Activated B cell treated with CpG ODN at 0.5 μM for 24 hours (primary cell): Measurements from ENCODE around the gene SPAG7. TPM values are rescaled to one million over a fixed set of nuclear protein-coding genes. Genes with fewer than 3 reads are reported as not detected.
A peak's percentile ranks its signal among the peaks of the same experiment; 100 is the strongest.

ENCODE experiments used
- ATAC-seq: fragments of 200-7000 bp; cut with Tn5 transposase; one replicate; pipeline ENCODE4 v1.10.0; 2021; ENCODE audit warnings: low read depth, mild to moderate bottlenecking, moderate library complexity
- CTCF ChIA-PET: fragments of 350-600 bp; sonication (Branson Sonifier 250); formaldehyde crosslinking; loops from one replicate; lab custom pipeline; 2021; ENCODE audit warnings: antibody characterized with exemption; lab: Charles Lee
- POLR2A ChIA-PET: fragments of 350-600 bp; sonication (Branson Sonifier 250); formaldehyde crosslinking; loops from one replicate; lab custom pipeline; 2021; ENCODE audit warnings: antibody characterized with exemption; lab: Charles Lee
- DNase-seq: peaks from one replicate; pipeline ENCODE4 v3.0.0; 2022
- H3K27ac Mint-ChIP-seq: one replicate; pipeline ENCODE4 v1.8.0; 2020; ENCODE audit warnings: mixed read lengths
- H3K27me3 Mint-ChIP-seq: one replicate; pipeline ENCODE4 v1.8.0; 2021; ENCODE audit warnings: mixed read lengths
- H3K36me3 Mint-ChIP-seq: one replicate; pipeline ENCODE4 v1.8.0; 2021; ENCODE audit warnings: low read depth, mixed read lengths
- H3K4me1 Mint-ChIP-seq: one replicate; pipeline ENCODE4 v1.8.0; 2021; ENCODE audit warnings: mixed read lengths
- H3K4me3 Mint-ChIP-seq: one replicate; pipeline ENCODE4 v1.8.0; 2020; ENCODE audit warnings: mild to moderate bottlenecking, mixed read lengths
- H3K9me3 Mint-ChIP-seq: one replicate; pipeline ENCODE4 v1.8.0; 2020; ENCODE audit warnings: mixed read lengths
- CTCF ChIP-seq: fragments of 200-600 bp; IDR thresholded peaks from one replicate; pipeline ENCODE4 v1.8.0; 2022; ENCODE audit warnings: antibody characterized with exemption, mild to moderate bottlenecking
- intact Hi-C: fragments of 100-400 bp; cut with micrococcal nuclease; formaldehyde crosslinking; loops from one replicate; pipeline ENCODE4 v1.15.1; 2024
- total RNA-seq: library from RNA; stranded (reverse); gene quantifications from 2 replicates; pipeline ENCODE4 v1.2.3, GENCODE V29; 2022

Gene SPAG7
- total RNA-seq, 1 donor from 2014 or later, result 64.2 TPM

- H3K36me3 Mint-ChIP-seq, result peaks cover 52% of the 10 kb centered on the region
- peaks cover 15% of the 10 kb centered on the region for H3K27me3 Mint-ChIP-seq
- ChIA-PET CTCF (interaction anchor here (1.5 kb wide), 1 partner anchor 28 kb away, joined by 3 read pairs; no protein-coding TSS in a partner anchor), POLR2A (interaction anchor here (0.6 to 2.4 kb wide), 3 partner anchors 11 to 289 kb away, joined by 3 to 8 read pairs (median 6); partner anchors contain the start of genes PFN1 and SPAG7)
- H3K4me1 Mint-ChIP-seq, result peaks cover 64% of the 10 kb centered on the region
- H3K27ac Mint-ChIP-seq, result no peak overlapping the region
- ATAC-seq, result no peak
- intact Hi-C loops, result no loop called here
- H3K9me3 Mint-ChIP-seq, result no peaks in the 10 kb centered on the region
- no peak for DNase-seq
- H3K4me3 Mint-ChIP-seq, result no peak overlapping the region
- TF ChIP-seq CTCF, result no peak
Measured at GRCh38 chr17:4937553-4937952, 30.1 kb downstream of the SPAG7 start.

- H3K9me3 Mint-ChIP-seq, result no peaks in the 10 kb centered on the region
- no peak for DNase-seq
- no peak for TF ChIP-seq CTCF
- H3K27me3 Mint-ChIP-seq, result peaks cover 15% of the 10 kb centered on the region
- intact Hi-C loops, result no loop called here
- no peak overlapping the region for H3K4me3 Mint-ChIP-seq
- ChIA-PET POLR2A (interaction anchor here (1.4 to 2.4 kb wide), 3 partner anchors 8 to 31 kb away, joined by 3 to 8 read pairs (median 6); partner anchors contain the start of genes PFN1 and SPAG7), CTCF (interaction anchor here (1.5 kb wide), 1 partner anchor 27 kb away, joined by 3 read pairs; no protein-coding TSS in a partner anchor)
- no peak for ATAC-seq
- H3K36me3 Mint-ChIP-seq, result peaks cover 42% of the 10 kb centered on the region
- peaks cover 62% of the 10 kb centered on the region for H3K4me1 Mint-ChIP-seq
- H3K27ac Mint-ChIP-seq, result no peak overlapping the region
Measured at GRCh38 chr17:4936436-4936835, 31.2 kb downstream of the SPAG7 start.

- Mint-ChIP-seq H3K9me3 (no peaks in the 10 kb centered on the region), H3K27me3 (peaks cover 15% of the 10 kb centered on the region), H3K4me3 (no peak overlapping the region), H3K36me3 (peaks cover 35% of the 10 kb centered on the region), H3K27ac (no peak overlapping the region), H3K4me1 (peaks cover 57% of the 10 kb centered on the region)
- DNase-seq (no peak), ATAC-seq (no peak)
- TF ChIP-seq CTCF, result no peak
- intact Hi-C loops, result no loop called here
- POLR2A ChIA-PET, result interaction anchor here (0.5 to 2.4 kb wide), 5 partner anchors 9 to 62 kb away, joined by 3 to 8 read pairs (median 4); partner anchors contain the start of genes KIF1C, PFN1 and SPAG7
- CTCF ChIA-PET, result no interaction called here
Measured at GRCh38 chr17:4935650-4936049, 32.0 kb downstream of the SPAG7 start.

GRCh38 chr17:4934173-4934979 lies 33.2 kb downstream of the SPAG7 start:
- no peak for TF ChIP-seq CTCF
- DNase-seq, result no peak
- Mint-ChIP-seq H3K27me3 (peaks cover 15% of the 10 kb centered on the region), H3K27ac (no peak overlapping the region), H3K4me3 (no peak overlapping the region), H3K9me3 (no peaks in the 10 kb centered on the region), H3K36me3 (peaks cover 28% of the 10 kb centered on the region), H3K4me1 (peaks cover 48% of the 10 kb centered on the region)
- CTCF ChIA-PET, result no interaction called here
- POLR2A ChIA-PET, result interaction anchor here (0.6 to 1.2 kb wide), 3 partner anchors 14 to 834 kb away, joined by 4 to 6 read pairs (median 4); partner anchors contain the start of gene PFN1
- peak; percentile 21 for ATAC-seq
- intact Hi-C loops, result loop anchor here (5.0 kb wide), 1 partner anchor 33 kb away; the partner anchor contains the start of gene SPAG7

- peaks cover 15% of the 10 kb centered on the region for H3K27me3 Mint-ChIP-seq
- no peak overlapping the region for H3K4me3 Mint-ChIP-seq
- no peak overlapping the region for H3K27ac Mint-ChIP-seq
- peaks cover 41% of the 10 kb centered on the region for H3K4me1 Mint-ChIP-seq
- H3K9me3 Mint-ChIP-seq, result no peaks in the 10 kb centered on the region
- intact Hi-C loops, result loop anchor here (5.0 kb wide), 1 partner anchor 34 kb away; the partner anchor contains the start of gene SPAG7
- H3K36me3 Mint-ChIP-seq, result peaks cover 22% of the 10 kb centered on the region
- ATAC-seq (no peak), DNase-seq (no peak)
- TF ChIP-seq CTCF, result no peak
- POLR2A ChIA-PET, result interaction anchor here (0.6 to 1.2 kb wide), 3 partner anchors 15 to 833 kb away, joined by 4 to 6 read pairs (median 4); partner anchors contain the start of gene PFN1
- CTCF ChIA-PET, result no interaction called here
Measured at GRCh38 chr17:4933646-4934045, 34.0 kb downstream of the SPAG7 start.
